Subcutaneous adipose tissue (tissue), 4 donors: ENCODE measurements around the gene OR2AG1. TPM values are rescaled to one million over a fixed set of nuclear protein-coding genes. Genes with fewer than 3 reads are reported as not detected.

Source experiments
- total RNA-seq, 4 donors: library from RNA; depleted of rRNA; stranded (reverse); fragments of >200 nt; gene quantifications; one replicate each; pipeline ENCODE4 v1.1.0, GENCODE V29; 2016
- TF ChIP-seq, protein P1 (sequence below): fragments of 450-650 bp; IDR thresholded peaks from one replicate; pipeline ENCODE4 v1.5.1; 2016; ENCODE audit warnings: low read depth, mild to moderate bottlenecking, control low read depth, antibody characterized with exemption, moderate library complexity

OR2AG1 gene
- total RNA-seq, 4 donors from 2014 or later, result not detected

DNA sequence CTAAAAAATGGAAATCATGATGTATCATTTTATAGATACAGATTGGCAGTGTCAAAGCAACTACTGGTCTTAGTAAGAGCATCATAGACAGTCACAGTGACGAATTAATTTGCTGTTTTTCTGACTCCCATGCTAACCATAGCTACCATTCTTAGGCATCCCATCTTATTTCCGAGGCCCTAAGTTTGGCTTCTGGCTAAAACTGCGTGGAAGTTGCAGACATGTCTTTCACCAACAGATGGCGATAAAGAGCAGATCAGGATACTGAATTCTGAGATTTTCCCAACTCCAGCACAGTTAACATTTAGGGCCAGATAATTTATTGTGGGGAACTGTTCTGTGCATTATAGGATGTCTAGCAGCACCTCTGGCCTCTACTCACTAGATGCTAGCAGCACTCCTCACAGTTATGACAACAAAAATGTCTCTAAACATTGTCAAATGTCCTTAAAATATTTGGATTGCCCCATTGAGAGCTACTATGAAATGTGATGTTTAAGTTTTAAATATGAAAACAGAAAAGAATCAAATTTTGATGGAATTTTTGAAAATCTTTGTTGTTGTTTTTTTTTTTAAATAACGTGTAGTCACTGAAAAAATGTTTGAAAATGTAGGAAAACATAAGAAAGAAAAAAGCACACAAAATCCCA lies 27.4 kb upstream of the OR2AG1 start:
- TF ChIP-seq, protein P1, sequence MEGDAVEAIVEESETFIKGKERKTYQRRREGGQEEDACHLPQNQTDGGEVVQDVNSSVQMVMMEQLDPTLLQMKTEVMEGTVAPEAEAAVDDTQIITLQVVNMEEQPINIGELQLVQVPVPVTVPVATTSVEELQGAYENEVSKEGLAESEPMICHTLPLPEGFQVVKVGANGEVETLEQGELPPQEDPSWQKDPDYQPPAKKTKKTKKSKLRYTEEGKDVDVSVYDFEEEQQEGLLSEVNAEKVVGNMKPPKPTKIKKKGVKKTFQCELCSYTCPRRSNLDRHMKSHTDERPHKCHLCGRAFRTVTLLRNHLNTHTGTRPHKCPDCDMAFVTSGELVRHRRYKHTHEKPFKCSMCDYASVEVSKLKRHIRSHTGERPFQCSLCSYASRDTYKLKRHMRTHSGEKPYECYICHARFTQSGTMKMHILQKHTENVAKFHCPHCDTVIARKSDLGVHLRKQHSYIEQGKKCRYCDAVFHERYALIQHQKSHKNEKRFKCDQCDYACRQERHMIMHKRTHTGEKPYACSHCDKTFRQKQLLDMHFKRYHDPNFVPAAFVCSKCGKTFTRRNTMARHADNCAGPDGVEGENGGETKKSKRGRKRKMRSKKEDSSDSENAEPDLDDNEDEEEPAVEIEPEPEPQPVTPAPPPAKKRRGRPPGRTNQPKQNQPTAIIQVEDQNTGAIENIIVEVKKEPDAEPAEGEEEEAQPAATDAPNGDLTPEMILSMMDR, result no peak

DNA sequence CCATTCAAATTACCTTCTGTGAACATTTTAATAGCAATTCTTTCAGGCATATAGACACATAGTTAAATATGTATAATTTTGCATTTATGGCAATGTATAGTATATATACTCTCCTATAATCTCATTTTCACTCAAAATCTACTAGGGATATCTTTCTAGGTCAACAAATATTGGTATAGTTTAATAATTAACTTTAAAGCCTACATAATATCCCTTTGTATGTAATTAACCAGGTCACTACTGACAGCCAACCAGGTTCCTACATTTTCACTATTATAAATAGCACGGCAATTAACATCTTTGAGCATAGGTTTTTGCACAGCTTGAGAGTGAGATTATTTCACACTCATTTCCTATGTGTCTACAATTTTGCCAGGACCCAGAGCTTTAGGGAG lies 26.9 kb upstream of the OR2AG1 start:
- TF ChIP-seq, protein P1, result no peak

DNA sequence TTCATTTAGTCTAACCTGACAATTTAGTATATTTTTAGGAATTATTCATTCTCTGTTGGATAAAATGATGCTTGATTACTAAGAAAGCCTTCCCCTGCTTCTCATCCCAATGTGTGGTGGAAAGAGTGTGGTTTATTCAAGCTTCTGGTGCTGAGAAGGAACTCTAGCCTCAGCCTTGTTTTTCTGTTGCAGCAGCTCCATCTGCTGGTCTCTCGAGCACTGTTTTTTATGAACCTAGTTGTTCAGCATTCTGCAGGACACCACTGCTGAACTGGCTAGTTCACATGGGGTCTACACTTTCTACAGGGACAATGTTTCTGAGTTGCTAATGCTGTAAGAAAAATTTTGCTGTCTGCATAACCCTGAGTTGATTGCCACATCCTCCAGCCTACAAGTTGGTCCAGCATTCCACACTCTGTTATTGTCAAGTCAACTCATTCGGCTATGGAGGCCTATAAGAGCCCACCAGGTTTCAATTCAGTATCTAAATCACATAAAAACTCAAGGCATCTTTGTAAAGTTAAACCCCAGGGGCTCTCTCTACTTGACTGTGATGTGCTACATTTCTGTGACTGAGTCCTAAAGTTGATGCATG lies 25.4 kb upstream of the OR2AG1 start:
- TF ChIP-seq, protein P1, result no peak

DNA sequence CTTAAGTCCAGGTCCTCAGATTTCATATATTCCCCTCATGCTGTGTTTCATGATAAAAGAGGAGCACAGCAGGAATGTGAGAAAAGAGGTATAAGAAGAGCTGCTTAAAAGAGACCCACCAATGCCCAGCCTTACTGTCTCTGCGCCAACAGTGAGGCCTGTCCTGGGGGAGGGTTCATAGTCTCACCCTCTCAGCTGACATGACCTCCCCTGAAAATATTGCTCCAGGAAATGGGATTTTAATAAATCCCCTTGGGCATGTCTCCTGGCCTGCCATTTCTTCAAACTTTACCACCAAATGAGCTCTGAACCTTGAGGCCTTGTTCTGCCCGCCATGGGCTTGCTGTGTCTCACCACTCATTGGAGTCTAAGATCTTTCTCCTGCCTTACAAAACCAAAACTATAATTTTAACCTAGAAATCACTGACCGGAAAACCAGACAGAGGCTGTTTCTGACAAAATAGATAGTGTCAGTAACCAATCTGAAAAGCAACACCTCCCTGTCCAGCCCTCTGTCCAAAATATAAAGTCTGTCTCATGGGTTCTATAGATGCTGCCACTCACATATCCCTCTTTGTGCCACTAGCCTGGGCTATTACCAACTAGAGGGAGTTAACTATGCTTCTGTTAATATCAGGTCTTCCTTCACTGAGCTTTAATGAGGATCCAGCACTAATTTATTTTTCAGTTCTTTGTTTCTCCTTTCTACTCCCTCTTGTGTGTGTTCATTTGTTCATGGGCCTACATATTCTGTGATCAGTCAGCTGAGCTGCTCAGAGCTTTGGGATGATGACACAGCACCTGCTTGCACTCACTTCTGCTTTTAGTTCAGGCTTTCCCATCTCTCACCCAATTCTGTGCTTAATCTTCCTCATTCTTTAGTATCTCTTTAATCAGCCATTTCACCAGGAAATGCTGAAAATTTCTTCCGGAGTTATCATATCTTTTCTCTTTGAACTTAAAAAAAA lies 10.6 kb upstream of the OR2AG1 start, which contains the start of gene OR2AG2:
Gene OR2AG2 (minus strand): TSS at position 51 of the 968 bp plus-strand sequence. CDS start 3,019 bp downstream, outside the sequence.
- TF ChIP-seq, protein P1, result no peak

DNA sequence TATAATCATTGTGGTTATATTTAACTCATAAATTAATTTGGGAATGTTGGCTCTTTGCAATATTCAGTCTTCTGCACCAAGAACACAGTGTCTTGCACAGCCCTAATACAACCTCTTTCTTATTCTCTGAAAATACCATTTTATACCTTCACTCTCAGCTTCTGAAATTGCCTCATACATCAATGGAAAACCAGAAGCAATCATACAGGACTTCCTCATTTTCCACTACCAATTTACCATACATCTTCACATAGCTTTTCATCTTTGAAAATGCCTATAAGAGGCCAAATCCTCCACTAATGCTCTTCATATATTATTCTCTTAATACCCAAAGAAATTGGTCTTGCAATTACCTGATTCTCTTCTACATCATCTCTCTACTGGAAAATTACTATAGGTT lies 4.3 kb upstream of the OR2AG1 start:
- TF ChIP-seq, protein P1, result no peak

DNA sequence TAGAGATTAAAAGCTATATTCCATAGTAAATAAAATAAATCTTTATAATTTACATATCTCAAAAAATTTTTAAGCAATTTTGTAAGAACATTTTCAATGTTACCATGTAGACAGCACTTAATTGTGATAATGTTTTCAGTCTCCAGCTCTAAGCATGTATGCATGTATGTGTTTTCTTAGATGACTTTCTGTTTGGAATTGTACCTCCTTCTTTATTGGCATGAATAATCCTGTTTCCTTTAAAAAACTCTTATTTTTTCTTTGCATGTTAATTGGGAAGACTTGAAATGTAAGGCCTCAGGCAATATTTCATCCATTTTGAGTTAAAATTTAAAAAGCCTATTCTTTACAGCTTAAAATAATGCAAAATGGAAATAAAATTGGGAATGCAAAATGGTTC lies 2.0 kb upstream of the OR2AG1 start:
- TF ChIP-seq, protein P1, result no peak

DNA sequence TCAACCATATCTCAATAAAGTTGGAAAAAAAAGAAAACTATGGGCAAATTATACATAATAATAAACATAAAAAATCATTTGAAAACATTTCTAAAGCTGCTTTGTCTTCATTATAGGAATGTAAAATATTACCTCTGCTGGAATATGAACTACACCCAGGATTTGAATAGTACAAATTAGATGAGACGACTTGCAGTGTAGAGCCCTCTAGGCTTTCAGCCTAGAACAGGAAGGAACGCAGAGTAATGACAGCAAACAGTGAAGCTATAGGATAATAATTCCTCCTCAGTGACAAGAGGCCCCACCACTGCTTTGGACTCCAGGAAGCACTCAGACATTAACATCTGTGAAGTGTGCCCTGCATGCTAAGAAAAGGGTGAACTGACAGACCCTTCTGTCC lies 7.7 kb downstream of the OR2AG1 start:
- TF ChIP-seq, protein P1, result no peak
